Endothelial cell of umbilical vein (primary cell): ENCODE measurements around the gene CD72. TPM values are rescaled to one million over a fixed set of nuclear protein-coding genes. Genes with fewer than 3 reads are reported as not detected.
A peak's percentile ranks its signal among the peaks of the same experiment; 100 is the strongest.
"Not testable (repeated sequence)": the region's sequence is repeated elsewhere in the genome, so short reads cannot be mapped to it uniquely, and the experiment has no call there.

Source experiments
- BruUV-seq: library from RNA; stranded (reverse); fragments of 400-500 nt; replicated peaks from 2 replicates; lab custom pipeline; 2021; lab: Mats Ljungman, UMichigan
- CTCF ChIA-PET: fragments of 300-600, 350-600 bp; sonication (Branson Sonifier 250); formaldehyde crosslinking; loops from one replicate; lab custom pipeline; 2021; ENCODE audit warnings: antibody characterized with exemption, inconsistent platforms; lab: Charles Lee
- POLR2A ChIA-PET: fragments of 300-600, 350-600 bp; sonication (Branson Sonifier 250); formaldehyde crosslinking; loops from one replicate; lab custom pipeline; 2021; ENCODE audit warnings: antibody characterized with exemption, inconsistent platforms; lab: Charles Lee
- DNase-seq: peaks from one replicate; pipeline ENCODE4 v3.0.0-alpha.2; 2011; ENCODE audit warnings: low read depth, low spot score
- FAIRE-seq: peaks from 2 replicates; lab custom pipeline; 2011; peaks lifted over from hg19 to GRCh38; lab: Jason Lieb, UNC
- H2AFZ ChIP-seq: 2 replicates; pipeline ENCODE4 v1.6.0; 2012; ENCODE audit warnings: low read depth, low read length, control low read depth, inconsistent platforms
- H3K27ac ChIP-seq: 2 replicates; pipeline ENCODE4 v1.5.1; 2011; ENCODE audit warnings: low read depth, mild to moderate bottlenecking, control low read depth, low read length, moderate library complexity; ENCODE audit not compliant: insufficient read depth
- H3K27me3 ChIP-seq, 2 experiments: 2 replicates each; pipeline versions ENCODE4 v1.6.0 to v1.6.1; 2011; ENCODE audit warnings: low read length in 2 of 2, mixed read lengths in 1 of 2; ENCODE audit not compliant: control insufficient read depth in 2 of 2, insufficient read depth in 2 of 2
- H3K36me3 ChIP-seq, 2 experiments: 2 replicates in 1 of 2; 3 replicates in 1 of 2; pipeline ENCODE4 v1.5.1; 2011; ENCODE audit warnings: low read length in 2 of 2, mild to moderate bottlenecking in 1 of 2, moderate library complexity in 1 of 2; ENCODE audit not compliant: control insufficient read depth in 2 of 2, insufficient read depth in 2 of 2; ENCODE audit errors: extremely low read depth in 1 of 2
- H3K4me1 ChIP-seq: 3 replicates; pipeline ENCODE4 v1.5.1; 2011; ENCODE audit warnings: mild to moderate bottlenecking, low read length; ENCODE audit not compliant: control insufficient read depth, insufficient read depth; ENCODE audit errors: extremely low read depth
- H3K4me2 ChIP-seq: 2 replicates; pipeline ENCODE4 v1.6.1; 2011; ENCODE audit warnings: low read length, control low read depth, mixed read lengths; ENCODE audit not compliant: insufficient read depth
- H3K4me3 ChIP-seq, 3 experiments: fragments of 200-600 bp in 1 of 3; sonication (generic), shearing (Covaris generic) in 1 of 3; replicated peaks in 1 of 3; 2 replicates each; pipeline ENCODE4 v1.5.1; 2011 to 2016; ENCODE audit warnings: control low read depth in 3 of 3, low read length in 3 of 3, mild to moderate bottlenecking in 2 of 3, inconsistent platforms in 1 of 3, low read depth in 1 of 3, moderate library complexity in 1 of 3; ENCODE audit not compliant: insufficient read depth in 1 of 3
- H3K79me2 ChIP-seq: 2 replicates; pipeline ENCODE4 v1.6.0; 2012; ENCODE audit warnings: low read length, inconsistent platforms; ENCODE audit not compliant: control insufficient read depth, insufficient read depth
- H3K9ac ChIP-seq: replicated peaks from 2 replicates; pipeline ENCODE3; 2011; ENCODE audit warnings: low read length, control low read depth; ENCODE audit not compliant: insufficient read depth; ENCODE audit errors: extremely low read depth
- H3K9me1 ChIP-seq: replicated peaks from 3 replicates; pipeline ENCODE4 v1.6.0; 2011; ENCODE audit warnings: mild to moderate bottlenecking, low read length; ENCODE audit not compliant: control insufficient read depth, insufficient read depth; ENCODE audit errors: extremely low read depth
- H3K9me3 ChIP-seq: replicated peaks from 2 replicates; pipeline ENCODE4 v1.5.1; 2012; ENCODE audit warnings: low read length, inconsistent platforms; ENCODE audit not compliant: control insufficient read depth, insufficient read depth
- H4K20me1 ChIP-seq: replicated peaks from 2 replicates; pipeline ENCODE3; 2011; ENCODE audit warnings: mild to moderate bottlenecking, low read length; ENCODE audit not compliant: control insufficient read depth, insufficient read depth; ENCODE audit errors: extremely low read depth
- dilution Hi-C: fragments of 300-500 bp; cut with MboI; formaldehyde crosslinking; loops from one replicate; pipeline ENCODE4 v1.15.0; 2019; ENCODE audit warnings: low sequenced_read_pairs; ENCODE audit not compliant: extremely low pct_ligation_motif_present
- intact Hi-C: fragments of 100-400 bp; cut with micrococcal nuclease; formaldehyde crosslinking; loops from one replicate; pipeline ENCODE4 v1.10.0; 2022
- polyA plus RNA-seq, 4 experiments: library from polyadenylated mRNA; depleted of rRNA in 3 of 4; stranded (reverse) in 3 of 4; unstranded in 1 of 4; fragments of >200 nt; gene quantifications; 2 replicates each; pipeline versions ENCODE4 v1.2.1 to v1.2.3, GENCODE V29; 2011 to 2012; ENCODE audit warnings: missing spikeins in 1 of 4
- total RNA-seq: library from RNA; stranded (reverse); gene quantifications from 2 replicates; pipeline ENCODE4 v1.2.3, GENCODE V29; 2021

Gene CD72
- total and polyA plus RNA-seq, 2 donors (not counting 3 experiments of a cell fraction or from before 2014, with no cell fraction given) = 0.39 TPM; not detected in 1

DNA sequence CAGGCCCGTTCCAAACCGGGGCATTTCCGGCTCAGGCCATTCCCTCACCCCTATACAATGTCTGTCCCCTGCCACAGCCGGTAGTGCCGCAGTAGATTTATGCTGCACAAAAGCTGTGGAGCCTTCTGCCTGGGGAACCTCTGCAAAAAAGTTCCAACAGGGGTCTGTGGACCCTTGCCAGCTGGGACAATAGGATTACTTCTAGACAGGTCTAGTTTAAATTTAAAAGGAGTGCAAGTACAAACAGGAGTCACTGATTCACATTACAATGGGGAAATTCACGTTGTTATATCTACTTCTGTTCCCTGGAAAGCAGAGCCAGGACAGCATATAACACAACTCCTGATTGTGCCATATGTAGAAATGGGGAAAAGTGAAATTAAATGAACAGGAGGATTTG, 34.7 kb downstream of the CD72 start:
- dilution Hi-C loops, BruUV-seq, H3K9ac ChIP-seq, CTCF ChIA-PET, H2AFZ ChIP-seq, H3K27ac ChIP-seq, H3K4me1 ChIP-seq, H3K36me3 ChIP-seq, DNase-seq, POLR2A ChIA-PET, FAIRE-seq, H3K4me3 ChIP-seq, H3K9me3 ChIP-seq, intact Hi-C loops, H4K20me1 ChIP-seq, H3K27me3 ChIP-seq, H3K79me2 ChIP-seq, H3K9me1 ChIP-seq, H3K4me2 ChIP-seq: not testable (repeated sequence)

DNA sequence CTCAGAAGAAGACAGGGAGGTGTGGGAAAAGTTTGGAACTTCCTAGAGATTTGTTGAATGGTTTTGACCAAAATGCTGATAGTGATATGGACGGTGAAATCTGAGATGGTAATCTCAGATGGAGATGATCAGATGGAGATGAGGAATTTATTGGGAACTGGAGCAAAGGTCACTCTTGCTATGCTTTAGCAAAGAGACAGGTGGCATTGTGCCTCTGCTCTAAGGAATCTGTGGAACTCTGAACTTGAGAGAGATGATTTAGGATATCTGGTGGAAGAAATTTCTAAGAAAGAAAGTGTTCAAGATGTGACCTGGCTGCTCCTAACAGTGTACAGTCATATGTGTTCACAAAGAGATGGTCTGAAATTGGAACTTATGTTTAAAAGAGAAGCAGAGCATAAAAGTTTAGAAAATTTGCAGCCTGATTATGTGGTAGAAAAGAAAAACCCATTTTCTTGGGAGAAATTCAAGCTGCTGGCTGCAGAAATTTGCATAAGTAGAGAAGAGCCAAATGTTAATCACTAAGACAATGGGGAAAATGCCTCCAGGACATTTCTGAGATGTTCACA, 38.5 kb downstream of the CD72 start:
- H3K79me2 ChIP-seq, BruUV-seq, H3K36me3 ChIP-seq, dilution Hi-C loops, DNase-seq, CTCF ChIA-PET, H3K4me2 ChIP-seq, H4K20me1 ChIP-seq, H3K4me1 ChIP-seq, H3K9ac ChIP-seq, intact Hi-C loops, H3K9me3 ChIP-seq, H3K27me3 ChIP-seq, H3K4me3 ChIP-seq, H3K9me1 ChIP-seq, H2AFZ ChIP-seq, POLR2A ChIA-PET, H3K27ac ChIP-seq: not testable (repeated sequence)
- peak; percentile 18 for FAIRE-seq
